GM12891 (cell line): Measurements from ENCODE around the gene DOC2B.

ENCODE experiments used
- PAX5 ChIP-seq: IDR thresholded peaks from 2 replicates; pipeline ENCODE4 v1.6.1; 2011; ENCODE audit warnings: low read length, moderate library complexity, mild to moderate bottlenecking; ENCODE audit not compliant: insufficient read depth, severe bottlenecking
- POLR2A ChIP-seq: IDR thresholded peaks from 2 replicates; pipeline ENCODE4 v1.6.1; 2011; ENCODE audit warnings: low read depth, low read length, control low read depth
- POLR2AphosphoS5 ChIP-seq: IDR thresholded peaks from 2 replicates; pipeline ENCODE4 v1.6.1; 2011; ENCODE audit warnings: low read depth, low read length, control low read depth
- POU2F2 ChIP-seq: IDR thresholded peaks from 2 replicates; pipeline ENCODE4 v1.6.1; 2011; ENCODE audit warnings: low read depth, mild to moderate bottlenecking, control low read depth, low read length, moderate library complexity
- SPI1 ChIP-seq: IDR thresholded peaks from 2 replicates; pipeline ENCODE4 v1.6.1; 2011; ENCODE audit warnings: low read depth, low read length, control low read depth
- TAF1 ChIP-seq: IDR thresholded peaks from 2 replicates; pipeline ENCODE4 v1.6.1; 2011; ENCODE audit warnings: low read depth, low read length, control low read depth

- no peak for TF ChIP-seq POLR2A
- no peak for TF ChIP-seq POLR2AphosphoS5
- TF ChIP-seq TAF1 = no peak
- no peak for TF ChIP-seq SPI1
- TF ChIP-seq POU2F2 = no peak
- TF ChIP-seq PAX5 = no peak
These were observed 25.3 kb downstream of the DOC2B start for GRCh38 chr17:156094-156621.
